Measurements from ENCODE around the gene NFASC. TPM values are rescaled to one million over a fixed set of nuclear protein-coding genes. Genes with fewer than 3 reads are reported as not detected.

The NFASC gene
- total RNA-seq, 1 donor, result 36.9 TPM

DNA sequence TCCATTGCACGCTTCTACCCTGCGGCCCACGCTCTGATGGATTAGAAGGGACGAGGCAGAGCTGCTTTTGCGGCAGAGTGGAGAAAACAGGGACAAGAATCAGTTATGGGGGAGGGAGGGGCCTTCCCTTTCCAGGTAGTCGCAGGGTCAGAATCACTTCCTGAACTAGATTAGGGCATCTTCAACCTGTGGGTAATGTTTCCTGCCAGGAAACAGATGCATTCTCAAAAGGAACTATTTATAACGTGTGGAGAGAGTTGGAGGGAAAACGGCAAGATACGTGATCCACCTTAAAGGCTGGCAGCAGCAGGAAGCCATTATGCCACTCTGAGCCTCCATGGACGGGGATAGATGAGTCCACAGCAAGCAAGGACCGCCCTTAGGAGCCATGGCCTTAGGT, 112.5 kb downstream of the NFASC start:
- no peak overlapping the region for H2AFZ ChIP-seq (ENCODE audit: low read length)

GRCh38 chr1:204983881-204984280, 113.2 kb downstream of the NFASC start:
- Histone ChIP-seq H3K27ac (ENCODE audit: low read depth, low read length) (no peak overlapping the region), H3K4me2 (ENCODE audit: insufficient read depth, low read length) (no peak overlapping the region), H3K9me3 (ENCODE audit: low read depth, low read length) (no peaks in the 10 kb centered on the region), H3K36me3 (ENCODE audit: insufficient read depth, low read length) (peaks cover 16% of the 10 kb centered on the region), H3K27me3 (ENCODE audit: insufficient read depth, low read length) (no peaks in the 10 kb centered on the region), H3K79me2 (ENCODE audit: insufficient read depth, low read length) (no peaks in the 10 kb centered on the region), H4K20me1 (ENCODE audit: insufficient read depth, low read length) (no peaks in the 10 kb centered on the region), H3K4me1 (ENCODE audit: insufficient read depth, low read length) (no peaks in the 10 kb centered on the region), H3K4me3 (ENCODE audit: insufficient read depth, low read length) (no peak overlapping the region), H2AFZ (ENCODE audit: low read length) (no peak overlapping the region)
- no peak for TF ChIP-seq CTCF (IDR thresholded peaks at IDR 0.05; ENCODE audit: extremely low read depth, low read depth, low read length)
- DNase-seq (ENCODE audit: insufficient read length, low spot score, missing footprints), result peak; percentile 18

More for the DNA sequence above, 112.5 kb downstream of the NFASC start:
- Histone ChIP-seq H3K9me3 (ENCODE audit: low read depth, low read length) (no peaks in the 10 kb centered on the region), H4K20me1 (ENCODE audit: insufficient read depth, low read length) (no peaks in the 10 kb centered on the region), H3K4me1 (ENCODE audit: insufficient read depth, low read length) (no peaks in the 10 kb centered on the region), H3K79me2 (ENCODE audit: insufficient read depth, low read length) (no peaks in the 10 kb centered on the region), H3K27me3 (ENCODE audit: insufficient read depth, low read length) (no peaks in the 10 kb centered on the region), H3K4me2 (ENCODE audit: insufficient read depth, low read length) (no peak overlapping the region), H3K36me3 (ENCODE audit: insufficient read depth, low read length) (peaks cover 9% of the 10 kb centered on the region), H3K27ac (ENCODE audit: low read depth, low read length) (no peak overlapping the region), H3K4me3 (ENCODE audit: insufficient read depth, low read length) (no peak overlapping the region)
- peak; percentile 38 for DNase-seq (ENCODE audit: insufficient read length, low spot score, missing footprints)
- no peak for TF ChIP-seq CTCF (IDR thresholded peaks at IDR 0.05; ENCODE audit: extremely low read depth, low read depth, low read length)

DNA sequence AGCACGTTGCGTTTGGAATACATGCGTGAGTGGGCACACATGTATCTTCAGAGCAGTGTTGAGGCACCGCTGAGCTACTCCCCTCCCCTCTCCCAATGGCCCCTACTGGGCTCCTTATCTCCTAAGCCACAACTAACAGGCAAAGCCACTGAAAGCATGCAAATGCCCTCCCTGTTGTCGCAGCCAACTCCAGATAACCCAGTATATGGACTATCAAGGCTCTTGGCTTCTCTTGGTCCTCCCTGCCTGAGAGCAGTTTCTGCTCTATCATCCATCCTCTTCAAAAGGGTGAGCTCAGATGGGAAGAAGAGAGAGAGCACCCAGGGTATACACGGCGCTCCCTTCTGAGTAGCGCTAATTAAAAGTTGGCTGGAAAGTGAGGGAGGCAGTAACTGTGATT, 113.8 kb downstream of the NFASC start:
- H3K36me3 ChIP-seq (ENCODE audit: insufficient read depth, low read length), result peaks cover 16% of the 10 kb centered on the region
- no peak overlapping the region for H2AFZ ChIP-seq (ENCODE audit: low read length)
- H3K9me3 ChIP-seq (ENCODE audit: low read depth, low read length), result no peaks in the 10 kb centered on the region
- TF ChIP-seq CTCF (IDR thresholded peaks at IDR 0.05; ENCODE audit: extremely low read depth, low read depth, low read length), result no peak
- H3K27ac ChIP-seq (ENCODE audit: low read depth, low read length), result no peak overlapping the region
- DNase-seq (ENCODE audit: insufficient read length, low spot score, missing footprints), result peak; percentile 18
- no peaks in the 10 kb centered on the region for H4K20me1 ChIP-seq (ENCODE audit: insufficient read depth, low read length)
- H3K4me3 ChIP-seq (ENCODE audit: insufficient read depth, low read length), result no peak overlapping the region
- H3K4me1 ChIP-seq (ENCODE audit: insufficient read depth, low read length), result no peaks in the 10 kb centered on the region
- H3K79me2 ChIP-seq (ENCODE audit: insufficient read depth, low read length), result no peaks in the 10 kb centered on the region
- no peaks in the 10 kb centered on the region for H3K27me3 ChIP-seq (ENCODE audit: insufficient read depth, low read length)
- H3K4me2 ChIP-seq (ENCODE audit: insufficient read depth, low read length), result no peak overlapping the region

DNA sequence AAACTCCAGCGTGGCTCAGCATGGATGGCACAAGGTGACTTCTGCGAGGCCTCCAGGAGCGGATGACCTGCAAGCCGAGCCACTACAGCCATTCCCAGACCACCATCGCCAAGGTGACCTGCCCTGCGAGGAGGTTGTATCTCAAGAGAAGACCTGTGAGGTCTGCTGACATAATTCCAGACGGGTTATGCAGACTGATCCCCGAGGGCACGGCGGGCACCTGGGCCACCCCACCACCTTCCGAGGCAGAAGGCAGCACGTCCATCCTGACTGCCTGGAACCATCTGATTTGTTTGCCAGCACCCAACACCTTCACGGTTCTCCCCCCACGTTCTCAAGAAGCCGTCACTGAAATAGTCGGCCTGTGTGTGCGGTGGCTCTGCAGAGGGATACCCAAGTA, 115.5 kb downstream of the NFASC start:
- no peak overlapping the region for H3K4me2 ChIP-seq (ENCODE audit: insufficient read depth, low read length)
- no peaks in the 10 kb centered on the region for H3K4me1 ChIP-seq (ENCODE audit: insufficient read depth, low read length)
- no peaks in the 10 kb centered on the region for H4K20me1 ChIP-seq (ENCODE audit: insufficient read depth, low read length)
- H3K9me3 ChIP-seq (ENCODE audit: low read depth, low read length), result no peaks in the 10 kb centered on the region
- peak; percentile 32 for DNase-seq (ENCODE audit: insufficient read length, low spot score, missing footprints)
- no peaks in the 10 kb centered on the region for H3K79me2 ChIP-seq (ENCODE audit: insufficient read depth, low read length)
- H3K36me3 ChIP-seq (ENCODE audit: insufficient read depth, low read length), result peaks cover 9% of the 10 kb centered on the region
- no peak overlapping the region for H3K4me3 ChIP-seq (ENCODE audit: insufficient read depth, low read length)
- no peaks in the 10 kb centered on the region for H3K27me3 ChIP-seq (ENCODE audit: insufficient read depth, low read length)
- no peak overlapping the region for H3K27ac ChIP-seq (ENCODE audit: low read depth, low read length)
- no peak for TF ChIP-seq CTCF (IDR thresholded peaks at IDR 0.05; ENCODE audit: extremely low read depth, low read depth, low read length)
- H2AFZ ChIP-seq (ENCODE audit: low read length), result no peak overlapping the region

All from osteoblast (primary cell).